GM12891 (cell line): ENCODE measurements around the gene WDR82.

Experiments used
- DNase-seq: peaks from one replicate; pipeline ENCODE4 v3.0.0; 2011; ENCODE audit warnings: low spot score; ENCODE audit not compliant: insufficient read length
- FAIRE-seq: peaks from 2 replicates; lab custom pipeline; 2011; peaks lifted over from hg19 to GRCh38; lab: Jason Lieb, UNC
- PAX5 ChIP-seq: IDR thresholded peaks from 2 replicates; pipeline ENCODE4 v1.6.1; 2011; ENCODE audit warnings: low read length, moderate library complexity, mild to moderate bottlenecking; ENCODE audit not compliant: insufficient read depth, severe bottlenecking
- POLR2A ChIP-seq: IDR thresholded peaks from 2 replicates; pipeline ENCODE4 v1.6.1; 2011; ENCODE audit warnings: low read depth, low read length, control low read depth
- POLR2AphosphoS5 ChIP-seq: IDR thresholded peaks from 2 replicates; pipeline ENCODE4 v1.6.1; 2011; ENCODE audit warnings: low read depth, low read length, control low read depth
- POU2F2 ChIP-seq: IDR thresholded peaks from 2 replicates; pipeline ENCODE4 v1.6.1; 2011; ENCODE audit warnings: low read depth, mild to moderate bottlenecking, control low read depth, low read length, moderate library complexity
- SPI1 ChIP-seq: IDR thresholded peaks from 2 replicates; pipeline ENCODE4 v1.6.1; 2011; ENCODE audit warnings: low read depth, low read length, control low read depth
- TAF1 ChIP-seq: IDR thresholded peaks from 2 replicates; pipeline ENCODE4 v1.6.1; 2011; ENCODE audit warnings: low read depth, low read length, control low read depth

Gene WDR82

GRCh38 chr3:52240059-52240885 lies 38.2 kb downstream of the WDR82 start:
- TF ChIP-seq SPI1 (no peak), POLR2AphosphoS5 (no peak), POLR2A (no peak), PAX5 (no peak), TAF1 (no peak), POU2F2 (no peak)
- no peak for DNase-seq
- peak; percentile 76 for FAIRE-seq

DNA sequence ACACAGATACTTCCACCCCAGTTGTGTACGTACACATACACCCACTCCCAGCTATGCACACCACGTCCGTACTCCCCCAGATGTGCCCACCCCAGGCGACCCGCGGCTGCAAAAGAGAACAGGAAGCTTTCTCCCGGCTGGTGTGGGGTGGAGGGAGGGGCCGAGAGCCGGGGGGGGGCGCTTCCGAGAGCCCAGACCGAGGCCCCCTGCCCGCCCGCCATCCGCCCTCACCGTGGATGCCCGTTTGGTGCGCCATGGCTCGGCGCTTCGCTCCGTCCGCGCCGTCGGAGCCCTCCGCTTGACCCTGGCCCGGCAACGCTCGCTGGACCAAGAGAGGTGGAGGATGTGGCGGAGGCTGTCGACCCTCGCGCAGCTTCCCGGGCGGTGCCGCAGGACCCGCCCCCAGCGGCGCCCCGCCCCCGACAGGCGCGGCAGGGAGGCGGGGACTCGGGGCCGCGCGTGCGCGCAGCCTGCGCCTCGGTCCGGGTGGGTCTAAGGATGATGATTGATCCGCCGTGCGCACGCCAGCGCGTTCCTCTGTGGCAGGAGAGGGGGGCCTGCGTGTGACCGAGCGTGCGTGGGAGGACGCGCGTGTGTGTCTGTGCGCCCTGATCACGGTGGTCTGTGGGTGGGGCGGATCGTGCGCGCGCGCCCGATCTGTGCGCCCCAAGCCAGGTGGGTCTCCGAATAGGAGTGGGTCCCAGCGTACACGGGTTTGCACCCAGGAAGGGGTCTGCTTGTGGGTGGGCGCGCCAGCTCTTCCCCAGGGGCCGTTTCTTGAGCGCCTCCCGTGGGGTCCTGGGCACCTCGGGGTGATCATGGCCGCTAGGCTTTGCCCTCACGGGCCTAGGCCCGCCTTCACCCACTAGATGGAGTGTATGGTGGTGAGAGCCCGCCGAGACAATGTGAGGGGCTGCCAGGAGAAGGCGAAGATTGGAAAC lies 39.4 kb downstream of the WDR82 start, which contains the start of gene TWF2:
TWF2 (minus strand) TSS at position 398 of the 941 bp plus-strand sequence; CDS start at position 256, 142 bp downstream.
- peak; percentile 97 for FAIRE-seq
- DNase-seq: peak; percentile 98
- no peak for TF ChIP-seq POU2F2
- TF ChIP-seq POLR2AphosphoS5: peak; percentile 82; the same call in 1 of the 2 replicates
- TF ChIP-seq POLR2A: peak; percentile 74
- no peak for TF ChIP-seq PAX5

DNA sequence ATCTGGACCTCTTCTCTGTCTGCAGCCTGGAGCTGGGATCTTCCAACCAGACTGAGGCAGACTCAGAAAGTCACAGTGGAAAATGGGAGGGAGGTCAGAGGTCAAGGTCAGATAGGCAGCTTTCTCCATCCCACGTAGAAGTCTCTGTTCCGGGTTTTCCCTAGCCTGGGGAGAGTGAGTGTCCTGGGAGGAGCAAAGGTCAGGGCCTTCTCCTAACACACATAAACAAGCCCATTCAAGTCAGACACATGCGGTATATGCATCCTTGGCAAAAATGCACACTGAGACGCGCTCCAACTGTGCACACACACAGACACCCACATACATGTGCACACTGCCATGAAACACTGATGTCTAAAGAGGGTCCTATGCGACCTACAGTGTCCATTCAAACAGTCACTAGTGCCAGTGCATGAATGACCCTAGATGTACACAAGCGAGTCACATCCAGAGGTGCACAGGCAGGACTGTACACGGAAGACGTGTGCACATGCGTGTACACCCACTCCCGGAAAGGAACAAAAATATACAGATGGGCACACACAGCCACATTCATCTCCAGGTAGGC lies 40.2 kb downstream of the WDR82 start:
- no peak for DNase-seq
- TF ChIP-seq TAF1: no peak
- TF ChIP-seq POLR2A: no peak
- no peak for TF ChIP-seq SPI1
- TF ChIP-seq PAX5: no peak
- no peak for TF ChIP-seq POLR2AphosphoS5
- TF ChIP-seq POU2F2: no peak
- FAIRE-seq: no peak

- DNase-seq: no peak
- no peak for FAIRE-seq
- TF ChIP-seq SPI1 (no peak), TAF1 (no peak), POLR2AphosphoS5 (no peak), POU2F2 (no peak), PAX5 (no peak), POLR2A (no peak)
Measured at GRCh38 chr3:52237657-52238172, 40.7 kb downstream of the WDR82 start.

- DNase-seq: no peak
- TF ChIP-seq PAX5 (no peak), SPI1 (no peak), POLR2AphosphoS5 (no peak), POU2F2 (no peak), POLR2A (no peak), TAF1 (no peak)
Measured at GRCh38 chr3:52237006-52237656, 41.3 kb downstream of the WDR82 start.

GRCh38 chr3:52236424-52236886 lies 42.0 kb downstream of the WDR82 start:
- FAIRE-seq (no peak), DNase-seq (no peak)
- no peak for TF ChIP-seq TAF1
- TF ChIP-seq SPI1: no peak
- no peak for TF ChIP-seq POLR2AphosphoS5
- no peak for TF ChIP-seq PAX5
- no peak for TF ChIP-seq POLR2A
- no peak for TF ChIP-seq POU2F2

More at GRCh38 chr3:52237006-52237656, 41.3 kb downstream of the WDR82 start:
- no peak for FAIRE-seq

DNA sequence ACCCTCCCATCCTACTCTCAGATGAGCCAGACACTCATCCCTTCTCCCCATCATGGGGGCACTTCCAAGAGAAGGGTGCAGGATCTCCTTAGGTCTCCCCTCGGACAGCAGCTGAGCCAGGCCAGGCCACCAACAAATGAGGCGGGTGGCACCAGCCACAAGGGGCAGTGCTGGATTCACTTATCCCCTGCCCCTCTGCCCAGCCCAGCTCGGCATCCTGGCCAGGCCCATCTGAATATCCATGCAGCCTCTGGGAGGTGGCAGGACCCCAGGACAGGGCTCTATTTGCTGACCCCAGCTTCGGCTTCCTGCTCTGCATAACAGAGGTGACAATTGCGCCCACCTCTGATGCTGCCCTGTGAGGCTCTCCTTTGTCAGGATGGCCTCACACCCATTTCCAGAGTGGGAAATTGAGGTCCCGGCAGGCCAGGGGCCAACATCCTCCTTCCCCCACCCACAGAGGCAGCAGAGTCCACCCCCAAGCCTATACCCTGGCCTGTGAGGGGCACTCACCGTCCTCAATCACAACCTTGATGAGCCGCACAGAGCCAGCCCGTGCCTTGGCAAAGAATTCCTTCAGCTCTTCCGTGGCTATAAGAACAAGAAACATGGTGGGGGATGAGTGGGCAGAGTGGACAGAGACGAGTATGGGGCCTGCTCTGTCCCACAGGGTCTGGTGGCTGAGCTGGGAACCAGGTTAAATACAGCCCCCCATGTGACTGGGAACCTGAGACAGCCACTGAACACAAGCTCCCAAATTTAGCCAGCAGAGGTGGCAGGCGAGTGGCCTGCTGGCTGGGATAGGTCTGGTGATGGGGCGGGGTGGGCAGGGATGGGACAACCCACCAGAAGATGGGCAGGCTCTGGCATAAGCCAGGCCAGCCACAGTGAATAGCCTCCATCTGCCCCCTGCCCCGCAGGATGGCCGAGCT lies 43.7 kb downstream of the WDR82 start:
- DNase-seq: no peak
- no peak for FAIRE-seq
- TF ChIP-seq SPI1 (no peak), POLR2AphosphoS5 (no peak), POLR2A (no peak), TAF1 (no peak), POU2F2 (no peak), PAX5 (no peak)
